Measurements from ENCODE around the gene JADE1.

JADE1 gene

GRCh38 chr4:128810331-128810870 is 901 bp downstream of the JADE1 start:
- in situ Hi-C loops (cut with MboI; ENCODE audit: low sequenced_read_pairs, unreplicated experiment) = no loop called here
- TF ChIP-seq CTCF (IDR thresholded peaks at IDR 0.05; ENCODE audit: borderline replicate concordance, control extremely low read depth, extremely low read depth, insufficient read depth, missing control alignments) = no peak
- peak; percentile 45 for DNase-seq (ENCODE audit: low spot score)

- in situ Hi-C loops (cut with MboI; ENCODE audit: low sequenced_read_pairs, unreplicated experiment) = no loop called here
- TF ChIP-seq CTCF (IDR thresholded peaks at IDR 0.05; ENCODE audit: borderline replicate concordance, control extremely low read depth, extremely low read depth, insufficient read depth, missing control alignments) = no peak
- DNase-seq (ENCODE audit: low spot score) = peak; percentile 81
These were observed 1.5 kb downstream of the JADE1 start for GRCh38 chr4:128810871-128811570.

- TF ChIP-seq CTCF (IDR thresholded peaks at IDR 0.05; ENCODE audit: borderline replicate concordance, control extremely low read depth, extremely low read depth, insufficient read depth, missing control alignments) = no peak
- DNase-seq (ENCODE audit: low spot score) = peak; percentile 89
- in situ Hi-C loops (cut with MboI; ENCODE audit: low sequenced_read_pairs, unreplicated experiment) = no loop called here
These were observed 2.3 kb downstream of the JADE1 start for GRCh38 chr4:128811571-128812441.

- no peak for DNase-seq (ENCODE audit: low spot score)
- TF ChIP-seq CTCF (IDR thresholded peaks at IDR 0.05; ENCODE audit: borderline replicate concordance, control extremely low read depth, extremely low read depth, insufficient read depth, missing control alignments) = no peak
- in situ Hi-C loops (cut with MboI; ENCODE audit: low sequenced_read_pairs, unreplicated experiment) = no loop called here
These were observed 3.1 kb downstream of the JADE1 start for GRCh38 chr4:128812442-128813235.

- no peak for TF ChIP-seq CTCF (IDR thresholded peaks at IDR 0.05; ENCODE audit: borderline replicate concordance, control extremely low read depth, extremely low read depth, insufficient read depth, missing control alignments)
- in situ Hi-C loops (cut with MboI; ENCODE audit: low sequenced_read_pairs, unreplicated experiment) = no loop called here
- no peak for DNase-seq (ENCODE audit: low spot score)
These were observed 4.5 kb downstream of the JADE1 start for GRCh38 chr4:128813965-128814364.

GRCh38 chr4:128818442-128818841 is 8.9 kb downstream of the JADE1 start:
- TF ChIP-seq CTCF (IDR thresholded peaks at IDR 0.05; ENCODE audit: borderline replicate concordance, control extremely low read depth, extremely low read depth, insufficient read depth, missing control alignments) = no peak
- no peak for DNase-seq (ENCODE audit: low spot score)
- in situ Hi-C loops (cut with MboI; ENCODE audit: low sequenced_read_pairs, unreplicated experiment) = no loop called here
